ENCODE measurements around the gene GRHL3. TPM values are rescaled to one million over a fixed set of nuclear protein-coding genes. Genes with fewer than 3 reads are reported as not detected.
A peak's percentile ranks its signal among the peaks of the same experiment; 100 is the strongest.

The GRHL3 gene
- total RNA-seq, 2 donors from 2014 or later = 8.1 to 8.4 TPM

DNA sequence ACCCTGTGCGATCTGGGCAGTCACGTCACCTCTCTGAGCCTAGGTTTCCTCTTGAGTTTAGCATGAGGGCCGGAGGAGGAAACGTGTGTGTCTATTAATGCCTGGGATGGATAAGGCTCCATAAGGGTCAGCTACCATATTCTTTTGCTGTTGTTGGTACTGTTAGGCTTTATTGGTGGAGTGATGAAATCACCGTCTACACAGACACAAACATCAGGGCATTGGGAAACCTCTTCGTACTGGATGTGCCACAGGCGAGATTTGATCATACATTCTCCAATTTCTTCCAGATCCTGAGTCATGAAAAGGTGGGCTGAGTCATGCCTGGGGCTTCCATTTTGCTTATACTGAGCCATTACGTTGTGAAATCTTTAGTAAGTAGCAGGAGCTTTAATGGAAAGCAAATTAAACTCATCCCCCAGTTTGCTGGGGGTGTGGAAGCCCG, 24.9 kb upstream of the GRHL3 start:
- H3K9me3 ChIP-seq = no peaks in the 10 kb centered on the region
- H3K36me3 ChIP-seq = no peaks in the 10 kb centered on the region
- H3K4me1 ChIP-seq (replicated peaks) = peaks cover 6% of the 10 kb centered on the region
- H3K27ac ChIP-seq = peak overlapping the region; percentile 65 to 76
- TF ChIP-seq, protein P1, sequence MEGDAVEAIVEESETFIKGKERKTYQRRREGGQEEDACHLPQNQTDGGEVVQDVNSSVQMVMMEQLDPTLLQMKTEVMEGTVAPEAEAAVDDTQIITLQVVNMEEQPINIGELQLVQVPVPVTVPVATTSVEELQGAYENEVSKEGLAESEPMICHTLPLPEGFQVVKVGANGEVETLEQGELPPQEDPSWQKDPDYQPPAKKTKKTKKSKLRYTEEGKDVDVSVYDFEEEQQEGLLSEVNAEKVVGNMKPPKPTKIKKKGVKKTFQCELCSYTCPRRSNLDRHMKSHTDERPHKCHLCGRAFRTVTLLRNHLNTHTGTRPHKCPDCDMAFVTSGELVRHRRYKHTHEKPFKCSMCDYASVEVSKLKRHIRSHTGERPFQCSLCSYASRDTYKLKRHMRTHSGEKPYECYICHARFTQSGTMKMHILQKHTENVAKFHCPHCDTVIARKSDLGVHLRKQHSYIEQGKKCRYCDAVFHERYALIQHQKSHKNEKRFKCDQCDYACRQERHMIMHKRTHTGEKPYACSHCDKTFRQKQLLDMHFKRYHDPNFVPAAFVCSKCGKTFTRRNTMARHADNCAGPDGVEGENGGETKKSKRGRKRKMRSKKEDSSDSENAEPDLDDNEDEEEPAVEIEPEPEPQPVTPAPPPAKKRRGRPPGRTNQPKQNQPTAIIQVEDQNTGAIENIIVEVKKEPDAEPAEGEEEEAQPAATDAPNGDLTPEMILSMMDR (IDR thresholded peaks at IDR 0.05) = no peak
- TF ChIP-seq POLR2AphosphoS5 (IDR thresholded peaks at IDR 0.05) = peak; percentile 12
- WGBS = 55% methylated on average over 9 of the region's 9 CpGs
- intact Hi-C loops (cut with DNase I) = no loop called here
- no peak overlapping the region for H3K4me3 ChIP-seq
- DNase-seq (ENCODE audit: low spot score) = peak; percentile 58
- no peaks in the 10 kb centered on the region for H3K27me3 ChIP-seq (replicated peaks; ENCODE audit: insufficient read depth)

DNA sequence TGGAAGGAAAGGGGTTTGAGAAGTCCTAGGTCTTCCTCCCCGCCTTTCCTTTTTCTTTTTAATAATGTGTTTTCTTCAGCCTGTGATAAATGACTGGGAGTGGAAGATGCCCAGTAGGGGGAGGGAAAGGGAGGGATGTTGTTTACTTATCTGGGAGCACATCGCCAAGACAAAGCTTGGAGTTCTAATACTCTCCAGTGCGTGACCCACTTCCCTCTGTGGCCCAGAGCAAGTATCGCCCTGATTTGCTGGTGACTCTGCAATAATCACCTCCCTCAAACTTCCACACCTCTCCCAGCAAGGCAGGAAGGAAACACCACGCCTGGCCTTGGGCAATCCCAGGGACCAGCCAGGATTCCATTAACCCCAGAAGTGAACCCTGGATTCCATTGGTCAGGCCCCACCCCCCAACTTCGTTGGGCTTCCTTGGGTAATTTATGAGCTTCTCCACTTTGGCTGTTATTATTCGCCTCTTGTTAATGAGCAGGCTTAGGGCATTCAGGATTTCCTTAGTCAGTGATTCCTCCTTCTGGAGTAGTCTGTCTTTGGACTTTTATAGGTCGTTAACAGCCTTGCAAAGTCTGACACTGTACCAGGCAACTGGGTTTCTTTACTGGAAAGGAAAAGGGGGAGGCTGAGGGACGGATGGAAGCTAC, 24.3 kb upstream of the GRHL3 start:
- no peaks in the 10 kb centered on the region for H3K9me3 ChIP-seq
- WGBS = 6% methylated on average over 9 of the region's 9 CpGs
- TF ChIP-seq, protein P1 (IDR thresholded peaks at IDR 0.05) = peak in 3 of 4 experiments; percentile 23 to 46 (median 30)
- TF ChIP-seq POLR2A (IDR thresholded peaks at IDR 0.05) = no peak
- TF ChIP-seq POLR2AphosphoS5 (IDR thresholded peaks at IDR 0.05) = peak; percentile 47
- DNase-seq (ENCODE audit: low spot score) = peak; percentile 76
- intact Hi-C loops (cut with DNase I) = no loop called here
- H3K36me3 ChIP-seq = no peaks in the 10 kb centered on the region
- peak overlapping the region; percentile 65 to 76 for H3K27ac ChIP-seq
- no peak overlapping the region for H3K4me3 ChIP-seq
- H3K4me1 ChIP-seq (replicated peaks) = peaks cover 6% of the 10 kb centered on the region
- no peaks in the 10 kb centered on the region for H3K27me3 ChIP-seq (replicated peaks; ENCODE audit: insufficient read depth)

DNA sequence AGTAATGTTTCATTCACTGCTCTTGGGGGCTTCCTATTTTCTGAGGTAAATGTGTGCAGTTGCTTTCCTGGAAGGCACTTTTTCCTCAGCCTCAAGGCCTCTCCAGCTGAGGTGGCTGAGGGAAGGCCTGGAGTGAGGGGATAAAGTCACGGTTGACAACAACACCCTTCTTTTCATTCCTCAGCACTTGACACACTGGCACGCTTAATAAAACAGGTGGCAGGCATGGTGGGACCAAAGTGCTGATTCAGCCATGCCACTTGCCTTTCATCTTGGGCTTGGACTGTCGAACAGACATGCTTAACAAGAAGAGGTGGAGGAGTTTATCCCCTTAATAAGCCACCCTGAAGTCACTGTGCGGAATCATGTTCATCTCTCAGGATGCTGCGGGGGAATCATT, 23.6 kb upstream of the GRHL3 start:
- TF ChIP-seq, protein P1 (IDR thresholded peaks at IDR 0.05) = no peak
- no peak for TF ChIP-seq POLR2AphosphoS5 (IDR thresholded peaks at IDR 0.05)
- TF ChIP-seq POLR2A (IDR thresholded peaks at IDR 0.05) = no peak
- Histone ChIP-seq H3K27ac (peak overlapping the region; percentile 65 to 76), H3K27me3 (replicated peaks; ENCODE audit: insufficient read depth) (no peaks in the 10 kb centered on the region), H3K4me3 (no peak overlapping the region), H3K36me3 (no peaks in the 10 kb centered on the region), H3K9me3 (no peaks in the 10 kb centered on the region), H3K4me1 (replicated peaks) (peaks cover 6% of the 10 kb centered on the region)
- intact Hi-C loops (cut with DNase I) = no loop called here
- WGBS = 90% methylated on average over 5 of the region's 5 CpGs
- DNase-seq (ENCODE audit: low spot score) = no peak

DNA sequence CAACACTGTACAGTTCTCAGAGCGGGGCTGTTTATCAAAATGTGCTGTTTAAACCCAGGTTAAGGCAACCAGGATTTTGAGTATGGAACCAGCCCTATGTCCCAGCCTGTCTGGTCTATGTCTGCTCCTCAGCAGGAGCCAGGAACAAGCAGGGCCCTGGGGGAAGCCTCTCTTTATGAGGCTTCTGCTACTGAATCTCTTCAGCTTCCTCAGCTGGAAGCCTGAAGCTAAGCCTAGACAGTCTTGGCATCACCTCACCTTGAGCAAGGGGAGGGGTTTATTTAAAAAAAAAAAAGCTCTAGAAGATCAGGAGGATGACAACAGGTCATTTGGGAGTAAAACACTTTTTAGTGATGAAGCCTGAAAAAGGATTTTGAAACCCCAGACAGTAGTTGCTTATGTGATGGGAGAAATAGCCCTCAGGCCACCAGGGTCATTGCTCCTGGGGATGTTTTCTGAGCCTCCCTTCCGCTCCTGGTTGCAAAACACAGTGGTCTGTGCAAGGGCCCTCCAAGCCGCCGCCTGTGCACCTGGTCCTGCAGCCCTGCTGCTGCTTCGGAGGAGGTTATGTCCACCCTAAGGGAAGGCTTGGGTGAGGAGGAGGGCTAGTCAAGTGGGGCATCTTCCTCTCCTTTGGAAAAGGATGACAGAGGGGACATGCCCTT, 21.8 kb upstream of the GRHL3 start:
- Histone ChIP-seq H3K9me3 (no peaks in the 10 kb centered on the region), H3K4me3 (no peak overlapping the region), H3K27me3 (replicated peaks; ENCODE audit: insufficient read depth) (no peaks in the 10 kb centered on the region), H3K36me3 (no peaks in the 10 kb centered on the region), H3K4me1 (replicated peaks) (peaks cover 6% of the 10 kb centered on the region), H3K27ac (no peak overlapping the region)
- no peak for DNase-seq (ENCODE audit: low spot score)
- intact Hi-C loops (cut with DNase I) = no loop called here
- TF ChIP-seq, protein P1 (IDR thresholded peaks at IDR 0.05) = no peak
- no peak for TF ChIP-seq POLR2A (IDR thresholded peaks at IDR 0.05)
- no peak for TF ChIP-seq POLR2AphosphoS5 (IDR thresholded peaks at IDR 0.05)
- WGBS = 97% methylated on average over 5 of the region's 5 CpGs

DNA sequence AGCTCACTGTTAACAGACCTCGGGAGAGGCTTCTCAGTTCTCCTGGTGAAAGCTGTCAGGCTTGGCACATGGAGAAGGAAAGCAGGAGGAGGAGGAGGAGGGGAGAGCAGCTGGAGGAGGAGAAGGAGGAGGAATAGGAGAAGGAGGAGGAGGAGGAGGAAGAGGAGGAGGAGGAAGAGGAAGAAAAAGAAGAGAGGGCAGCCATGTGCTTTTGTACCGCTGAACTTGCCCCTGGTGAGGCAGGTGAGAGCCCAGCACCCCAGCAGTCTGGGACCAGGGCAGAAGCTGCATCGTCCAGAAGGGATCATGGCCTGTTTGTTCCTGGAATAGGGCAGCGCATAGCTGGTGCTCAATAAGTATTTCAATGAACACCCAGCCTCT, 21.3 kb upstream of the GRHL3 start:
- DNase-seq (ENCODE audit: low spot score) = no peak
- Histone ChIP-seq H3K9me3 (no peaks in the 10 kb centered on the region), H3K4me3 (no peak overlapping the region), H3K36me3 (no peaks in the 10 kb centered on the region), H3K27me3 (replicated peaks; ENCODE audit: insufficient read depth) (no peaks in the 10 kb centered on the region), H3K27ac (no peak overlapping the region), H3K4me1 (replicated peaks) (peaks cover 6% of the 10 kb centered on the region)
- intact Hi-C loops (cut with DNase I) = no loop called here
- TF ChIP-seq, protein P1 (IDR thresholded peaks at IDR 0.05) = no peak
- no peak for TF ChIP-seq POLR2A (IDR thresholded peaks at IDR 0.05)
- 79% methylated on average over 4 of the region's 4 CpGs for WGBS

Data from prostate gland (tissue), 2 donors.